Astrocyte of the spinal cord (primary cell): ENCODE measurements around the gene DEPP1.

Experiments
- DNase-seq: peaks from one replicate; pipeline ENCODE4 v3.0.0; 2011; ENCODE audit warnings: low read depth, low spot score
- H3K4me3 ChIP-seq: 2 replicates; pipeline ENCODE4 v1.5.1; 2011; ENCODE audit warnings: low read depth, mild to moderate bottlenecking, low read length, moderate library complexity
- CTCF ChIP-seq: IDR thresholded peaks from 2 replicates; pipeline ENCODE4 v1.5.1; 2012; ENCODE audit warnings: low read depth, mild to moderate bottlenecking, low read length, inconsistent platforms
- in situ Hi-C: cut with HindIII; loops from 2 replicates; pipeline ENCODE4 v1.10.0; 2017; ENCODE audit warnings: low sequenced_read_pairs

Gene DEPP1

GRCh38 chr10:44936314-44936975 is 42.2 kb downstream of the DEPP1 start:
- in situ Hi-C loops = no loop called here
- no peak overlapping the region for H3K4me3 ChIP-seq
- TF ChIP-seq CTCF = no peak
- no peak for DNase-seq

- H3K4me3 ChIP-seq = no peak overlapping the region
- DNase-seq = no peak
- TF ChIP-seq CTCF = no peak
- in situ Hi-C loops = no loop called here
These were observed 42.7 kb downstream of the DEPP1 start for GRCh38 chr10:44935966-44936295.

GRCh38 chr10:44935201-44935965 is 43.2 kb downstream of the DEPP1 start:
- no peak for TF ChIP-seq CTCF
- in situ Hi-C loops = no loop called here
- H3K4me3 ChIP-seq = no peak overlapping the region

GRCh38 chr10:44934416-44935200 is 44.0 kb downstream of the DEPP1 start:
- DNase-seq = no peak

More at GRCh38 chr10:44935201-44935965, 43.2 kb downstream of the DEPP1 start:
- peak; percentile 86 for DNase-seq

GRCh38 chr10:44933451-44934321 is 44.9 kb downstream of the DEPP1 start:
- in situ Hi-C loops = no loop called here
- no peak for DNase-seq
- H3K4me3 ChIP-seq = no peak overlapping the region
- no peak for TF ChIP-seq CTCF

More at GRCh38 chr10:44934416-44935200, 44.0 kb downstream of the DEPP1 start:
- TF ChIP-seq CTCF = no peak
- H3K4me3 ChIP-seq = no peak overlapping the region
- in situ Hi-C loops = no loop called here
